GM23248 (cell line): Measurements from ENCODE around the gene SMYD1.

Experiments used
- EZH2 ChIP-seq: fragments of 200-600 bp; sonication (generic); IDR thresholded peaks from 2 replicates; pipeline ENCODE4 v1.6.1; 2018; ENCODE audit warnings: antibody characterized with exemption, mild to moderate bottlenecking; ENCODE audit not compliant: insufficient read depth, poor library complexity, severe bottlenecking
- EZH2phosphoT487 ChIP-seq: fragments of 200-600 bp; sonication (generic); IDR thresholded peaks from 2 replicates; pipeline ENCODE4 v1.6.1; 2018; ENCODE audit warnings: antibody characterized with exemption, moderate library complexity, mild to moderate bottlenecking, low read depth; ENCODE audit not compliant: insufficient read depth

GRCh38 chr2:88024509-88024908 is 43.1 kb upstream of the SMYD1 start:
- TF ChIP-seq EZH2phosphoT487 (no peak), EZH2 (no peak)
